ENCODE data around the gene RCOR3.
"Not testable (repeated sequence)": the region's sequence is repeated elsewhere in the genome, so short reads cannot be mapped to it uniquely, and the experiment has no call there.

The RCOR3 gene

DNA sequence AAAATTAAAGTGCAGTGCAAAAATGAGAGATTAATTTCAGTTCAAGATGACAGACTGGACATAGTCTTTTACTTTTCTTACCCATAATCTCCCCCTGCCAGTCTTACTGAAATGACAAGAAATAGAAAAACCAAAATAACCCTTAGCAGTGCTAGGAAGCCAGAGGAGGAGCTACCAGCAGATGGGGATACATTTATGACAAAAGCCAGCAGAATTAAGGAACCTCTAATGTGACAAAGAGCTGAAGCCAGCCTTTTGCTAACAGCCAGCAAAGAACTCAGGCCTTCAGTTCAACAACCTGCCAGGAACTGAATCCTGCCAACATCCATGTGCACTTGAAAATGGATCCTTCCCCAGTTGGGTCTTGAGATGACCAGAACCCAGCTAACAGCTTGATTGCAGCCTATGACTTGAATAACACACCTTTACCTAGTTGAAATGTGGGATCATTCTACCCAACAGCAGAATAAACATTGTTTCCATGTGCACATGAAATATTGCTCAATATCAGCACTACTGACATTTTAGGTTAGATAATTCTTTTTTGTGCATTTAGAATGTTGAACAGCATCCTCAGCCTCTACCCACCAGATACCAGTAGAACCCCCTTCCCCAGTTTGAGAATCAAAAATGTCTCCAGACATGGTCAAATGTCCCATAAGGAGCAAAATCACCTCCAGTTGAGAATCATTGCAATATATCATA is 59.6 kb downstream of the RCOR3 start:
- Histone ChIP-seq H3K9me3 (replicated peaks; ENCODE audit: insufficient read depth, low read length) (no peaks in the 10 kb centered on the region), H3K4me1 (ENCODE audit: low read length) (0 out of 2 replicates have a peak, but pooled peaks cover 2% of the 10 kb centered on the region), H3K27me3 (replicated peaks; ENCODE audit: insufficient read depth, low read length) (no peaks in the 10 kb centered on the region), H3F3A (ENCODE audit: insufficient read depth, low read length) (0 out of 2 replicates have a peak, but pooled peaks cover 3% of the 10 kb centered on the region), H3K9me2 (replicated peaks; ENCODE audit: insufficient read depth, low read length) (no peaks in the 10 kb centered on the region), H3K4me3 (ENCODE audit: low read length) (no peak overlapping the region), H4K20me1 (ENCODE audit: insufficient read depth, low read length) (no peaks in the 10 kb centered on the region), H3K4me2 (ENCODE audit: low read depth, low read length) (no peak overlapping the region), H3K27ac (ENCODE audit: low read length) (no peak overlapping the region), H3K79me2 (ENCODE audit: low read length) (no peaks in the 10 kb centered on the region), H3K9ac (ENCODE audit: low read length) (no peak overlapping the region), H2AFZ (ENCODE audit: low read length) (no peak overlapping the region), H3K36me3 (replicated peaks; ENCODE audit: insufficient read depth, low read length) (peaks cover 4% of the 10 kb centered on the region)
- TF ChIP-seq, protein P1, sequence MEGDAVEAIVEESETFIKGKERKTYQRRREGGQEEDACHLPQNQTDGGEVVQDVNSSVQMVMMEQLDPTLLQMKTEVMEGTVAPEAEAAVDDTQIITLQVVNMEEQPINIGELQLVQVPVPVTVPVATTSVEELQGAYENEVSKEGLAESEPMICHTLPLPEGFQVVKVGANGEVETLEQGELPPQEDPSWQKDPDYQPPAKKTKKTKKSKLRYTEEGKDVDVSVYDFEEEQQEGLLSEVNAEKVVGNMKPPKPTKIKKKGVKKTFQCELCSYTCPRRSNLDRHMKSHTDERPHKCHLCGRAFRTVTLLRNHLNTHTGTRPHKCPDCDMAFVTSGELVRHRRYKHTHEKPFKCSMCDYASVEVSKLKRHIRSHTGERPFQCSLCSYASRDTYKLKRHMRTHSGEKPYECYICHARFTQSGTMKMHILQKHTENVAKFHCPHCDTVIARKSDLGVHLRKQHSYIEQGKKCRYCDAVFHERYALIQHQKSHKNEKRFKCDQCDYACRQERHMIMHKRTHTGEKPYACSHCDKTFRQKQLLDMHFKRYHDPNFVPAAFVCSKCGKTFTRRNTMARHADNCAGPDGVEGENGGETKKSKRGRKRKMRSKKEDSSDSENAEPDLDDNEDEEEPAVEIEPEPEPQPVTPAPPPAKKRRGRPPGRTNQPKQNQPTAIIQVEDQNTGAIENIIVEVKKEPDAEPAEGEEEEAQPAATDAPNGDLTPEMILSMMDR (IDR thresholded peaks at IDR 0.05; ENCODE audit: low read length): no peak
- TF ChIP-seq EZH2phosphoT487 (IDR thresholded peaks at IDR 0.05; ENCODE audit: low read length): no peak
- TF ChIP-seq EZH2 (optimal IDR thresholded peaks at IDR 0.05; ENCODE audit: low read depth, low read length): no peak
- no peak for DNase-seq

GRCh38 chr1:211319892-211320291 is 60.7 kb downstream of the RCOR3 start:
- Histone ChIP-seq H3K36me3 (replicated peaks; ENCODE audit: insufficient read depth, low read length) (no peaks in the 10 kb centered on the region), H3K4me1 (ENCODE audit: low read length) (0 out of 2 replicates have a peak, but pooled peaks cover 4% of the 10 kb centered on the region), H3K9me3 (replicated peaks; ENCODE audit: insufficient read depth, low read length) (no peaks in the 10 kb centered on the region), H3K9me2 (replicated peaks; ENCODE audit: insufficient read depth, low read length) (no peaks in the 10 kb centered on the region), H3K4me2 (ENCODE audit: low read depth, low read length) (no peak overlapping the region), H3F3A (ENCODE audit: insufficient read depth, low read length) (0 out of 2 replicates have a peak, but pooled peaks cover 3% of the 10 kb centered on the region), H3K9ac (ENCODE audit: low read length) (no peak overlapping the region), H2AFZ (ENCODE audit: low read length) (no peak overlapping the region), H3K79me2 (ENCODE audit: low read length) (no peaks in the 10 kb centered on the region), H4K20me1 (ENCODE audit: insufficient read depth, low read length) (no peaks in the 10 kb centered on the region), H3K4me3 (ENCODE audit: low read length) (no peak overlapping the region), H3K27ac (ENCODE audit: low read length) (no peak overlapping the region), H3K27me3 (replicated peaks; ENCODE audit: insufficient read depth, low read length) (no peaks in the 10 kb centered on the region)
- TF ChIP-seq, protein P1 (IDR thresholded peaks at IDR 0.05; ENCODE audit: low read length): no peak
- TF ChIP-seq EZH2phosphoT487 (IDR thresholded peaks at IDR 0.05; ENCODE audit: low read length): no peak
- no peak for TF ChIP-seq EZH2 (optimal IDR thresholded peaks at IDR 0.05; ENCODE audit: low read depth, low read length)
- no peak for DNase-seq

DNA sequence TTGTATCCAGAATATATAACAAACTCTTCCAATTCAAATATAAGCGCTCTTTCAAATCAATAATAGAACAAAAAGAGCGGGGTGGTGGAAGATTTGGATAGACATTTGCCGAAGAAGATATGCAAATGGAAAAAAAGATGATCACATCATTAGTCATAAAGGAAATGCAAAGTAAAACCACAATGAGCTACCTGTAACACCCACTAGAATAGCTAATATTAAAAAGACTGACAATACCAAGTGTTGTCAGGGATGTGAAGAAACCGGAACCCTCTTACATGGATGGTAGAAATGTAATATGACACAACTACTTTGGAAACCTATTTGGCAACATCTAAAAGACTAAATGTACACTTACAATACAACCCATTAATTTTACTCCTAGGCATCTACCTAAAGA is 61.8 kb downstream of the RCOR3 start:
- H3K4me3 ChIP-seq (ENCODE audit: low read length): no peak overlapping the region
- H3K27ac ChIP-seq (ENCODE audit: low read length): no peak overlapping the region
- H3K9me3 ChIP-seq (replicated peaks; ENCODE audit: insufficient read depth, low read length): no peaks in the 10 kb centered on the region
- H3K36me3 ChIP-seq (replicated peaks; ENCODE audit: insufficient read depth, low read length): no peaks in the 10 kb centered on the region
- no peak overlapping the region for H2AFZ ChIP-seq (ENCODE audit: low read length)
- H3K4me1 ChIP-seq (ENCODE audit: low read length): 0 out of 2 replicates have a peak, but pooled peaks cover 4% of the 10 kb centered on the region
- H3K4me2 ChIP-seq (ENCODE audit: low read depth, low read length): no peak overlapping the region
- no peaks in the 10 kb centered on the region for H3K79me2 ChIP-seq (ENCODE audit: low read length)
- peaks cover 8% of the 10 kb centered on the region for H3F3A ChIP-seq (ENCODE audit: insufficient read depth, low read length)
- no peaks in the 10 kb centered on the region for H3K27me3 ChIP-seq (replicated peaks; ENCODE audit: insufficient read depth, low read length)
- TF ChIP-seq EZH2phosphoT487 (IDR thresholded peaks at IDR 0.05; ENCODE audit: low read length): no peak
- no peak for TF ChIP-seq EZH2 (optimal IDR thresholded peaks at IDR 0.05; ENCODE audit: low read depth, low read length)
- TF ChIP-seq, protein P1 (IDR thresholded peaks at IDR 0.05; ENCODE audit: low read length): no peak
- H3K9me2 ChIP-seq (replicated peaks; ENCODE audit: insufficient read depth, low read length): no peaks in the 10 kb centered on the region
- H3K9ac ChIP-seq (ENCODE audit: low read length): no peak overlapping the region
- no peaks in the 10 kb centered on the region for H4K20me1 ChIP-seq (ENCODE audit: insufficient read depth, low read length)
- DNase-seq: no peak

- H3K36me3 ChIP-seq (replicated peaks; ENCODE audit: insufficient read depth, low read length); H3K79me2 ChIP-seq (ENCODE audit: low read length); DNase-seq; H3K9me3 ChIP-seq (replicated peaks; ENCODE audit: insufficient read depth, low read length); H3K27me3 ChIP-seq (replicated peaks; ENCODE audit: insufficient read depth, low read length); H2AFZ ChIP-seq (ENCODE audit: low read length); H3K4me1 ChIP-seq (ENCODE audit: low read length); H3K4me2 ChIP-seq (ENCODE audit: low read depth, low read length); H3K27ac ChIP-seq (ENCODE audit: low read length); H4K20me1 ChIP-seq (ENCODE audit: insufficient read depth, low read length); H3K4me3 ChIP-seq (ENCODE audit: low read length); H3K9me2 ChIP-seq (replicated peaks; ENCODE audit: insufficient read depth, low read length); H3K9ac ChIP-seq (ENCODE audit: low read length): not testable (repeated sequence)
- H3F3A ChIP-seq (ENCODE audit: insufficient read depth, low read length): peaks cover 13% of the 10 kb centered on the region
Measured at GRCh38 chr1:211321646-211322045, 62.5 kb downstream of the RCOR3 start.

Measured in MM.1S (cell line).